Transverse colon (tissue), 4 donors: Measurements from ENCODE around the gene RMI2. TPM values are rescaled to one million over a fixed set of nuclear protein-coding genes. Genes with fewer than 3 reads are reported as not detected.

Experiments used
- DNase-seq: peaks from one replicate; pipeline ENCODE4 v3.0.0-alpha.2; 2019
- H3K27ac ChIP-seq, 4 donors: fragments of 200-600 bp; sonication (generic); 2 replicates each; pipeline ENCODE4 v1.5.1; 2016 to 2018; ENCODE audit warnings: inconsistent platforms in 4 of 4
- H3K27me3 ChIP-seq: fragments of 200-600 bp; sonication (generic); 2 replicates; pipeline ENCODE4 v1.5.1; 2017; ENCODE audit warnings: inconsistent platforms
- H3K36me3 ChIP-seq, 4 donors: fragments of 200-600 bp; sonication (generic); 2 replicates each; pipeline ENCODE4 v1.5.1; 2017 to 2019; ENCODE audit warnings: inconsistent platforms in 4 of 4
- H3K4me1 ChIP-seq, 4 donors: fragments of 200-600 bp; sonication (generic); 2 replicates each; pipeline ENCODE4 v1.5.1; 2017 to 2020; ENCODE audit warnings: inconsistent platforms in 4 of 4
- H3K4me3 ChIP-seq, 4 donors: fragments of 200-600 bp; sonication (generic); 1 replicate in 1 of 4; 2 replicates in 3 of 4; pipeline versions ENCODE4 v1.5.1 to v1.6.1; 2017 to 2019; ENCODE audit warnings: inconsistent platforms in 4 of 4
- H3K9me3 ChIP-seq, 2 donors: fragments of 200-600 bp; sonication (generic); 2 replicates each; pipeline ENCODE4 v1.5.1; 2017 to 2019; ENCODE audit warnings: inconsistent platforms in 2 of 2
- EP300 ChIP-seq: sonication (generic); formaldehyde crosslinking; IDR thresholded peaks from one replicate; pipeline ENCODE4 v1.6.1; 2017; ENCODE audit warnings: antibody characterized with exemption, low read depth
- POLR2A ChIP-seq: fragments of 450-650 bp; IDR thresholded peaks from one replicate; pipeline ENCODE4 v1.6.1; 2016; ENCODE audit warnings: antibody characterized with exemption, mild to moderate bottlenecking, moderate library complexity
- POLR2AphosphoS5 ChIP-seq, 3 donors: sonication (generic); formaldehyde crosslinking; IDR thresholded peaks; one replicate each; pipeline ENCODE4 v1.6.1; 2016; ENCODE audit warnings: antibody characterized with exemption in 3 of 3
- WGBS, 2 donors: methylation state at CpG; one replicate each; pipeline ENCODE4 v1.1.5; 2018; ENCODE audit warnings: low coverage in 1 of 2; 5-methylcytosine and 5-hydroxymethylcytosine counted together
- in situ Hi-C, 4 donors: fragments of 200-750 bp; cut with MboI; loops; one replicate each; pipeline versions ENCODE4 v1.15.0 to v1.15.1; 2017; ENCODE audit warnings: low sequenced_read_pairs in 3 of 4, low pct_ligation_motif_present in 1 of 4, low pct_unique_long_range_greater_than_20kb in 1 of 4
- intact Hi-C: fragments of 100-400 bp; cut with DNase I; formaldehyde crosslinking; loops from one replicate; pipeline ENCODE4 v1.15.1; 2023; ENCODE audit warnings: low total_unique reads
- total RNA-seq, 4 donors: library from RNA; depleted of rRNA; stranded (reverse); fragments of >200 nt; gene quantifications; one replicate each; pipeline ENCODE4 v1.1.0, GENCODE V29; 2016
- TF ChIP-seq, protein P1 (sequence below), 5 experiments: fragments of 200-600 bp in 3 of 5; fragments of 450-650 bp in 2 of 5; sonication (generic) in 3 of 5; IDR thresholded peaks; 1 replicate in 2 of 5; 2 replicates in 3 of 5; pipeline ENCODE4 v1.5.1; 2016 to 2017; ENCODE audit warnings: antibody characterized with exemption in 5 of 5, inconsistent platforms in 3 of 5, mild to moderate bottlenecking in 2 of 5, moderate library complexity in 1 of 5

Gene RMI2
- total RNA-seq, 4 donors from 2014 or later: 2.3 to 2.9 TPM; not detected in 2

DNA sequence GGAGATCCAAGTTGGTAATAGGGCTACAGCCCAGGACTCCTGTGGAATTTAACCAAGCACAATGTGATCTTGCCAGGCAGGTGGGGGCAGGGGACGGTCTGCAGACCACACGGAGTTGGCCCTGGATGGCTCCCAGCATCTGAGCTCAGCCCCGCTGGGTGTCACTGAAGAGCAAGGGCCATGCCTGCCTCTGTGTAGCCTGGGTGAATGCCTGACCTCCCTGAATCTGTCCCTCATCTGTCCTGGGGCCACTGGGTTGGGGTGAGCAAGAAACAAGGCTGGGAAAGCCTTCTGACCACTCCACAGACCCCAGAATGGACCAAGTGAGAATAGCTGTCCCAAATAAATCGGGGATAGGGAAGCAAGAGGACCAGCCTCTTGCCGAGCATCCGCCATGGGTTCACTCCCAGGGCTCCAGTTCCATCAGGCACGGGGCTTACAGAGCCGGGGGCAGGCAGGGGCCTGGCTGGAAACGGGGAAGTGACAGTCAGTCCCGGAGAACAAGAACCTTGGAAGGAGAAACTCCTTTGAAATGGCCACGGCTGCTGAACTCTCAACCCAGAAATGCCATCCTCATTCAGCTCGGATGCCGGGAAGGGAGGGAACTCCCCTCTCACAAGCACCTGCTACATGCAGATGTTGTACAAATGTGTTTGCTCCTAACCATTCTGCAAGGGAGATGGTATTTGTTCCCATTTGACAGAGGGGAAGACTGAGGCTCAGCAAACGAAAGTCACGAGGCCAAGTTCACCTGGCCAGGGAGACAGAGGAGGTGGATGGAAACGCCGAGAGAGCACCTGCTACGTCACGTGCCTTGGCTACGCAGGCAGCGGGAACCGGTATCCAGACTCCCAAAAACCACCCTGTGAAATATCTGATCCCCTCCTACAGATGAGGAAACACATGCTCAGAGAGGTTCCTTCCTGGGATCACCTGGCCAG is 50.0 kb downstream of the RMI2 start:
- no peaks in the 10 kb centered on the region for H3K27me3 ChIP-seq
- in situ Hi-C loops: loop anchor here in 3 of 4 donors (10.0 to 25.0 kb wide), 4 partner anchors 130 to 667 kb away; a partner anchor contains a TSS
- TF ChIP-seq EP300 (no peak), POLR2A (no peak), POLR2AphosphoS5 (IDR thresholded peaks at IDR 0.05) (no peak)
- TF ChIP-seq, protein P1, sequence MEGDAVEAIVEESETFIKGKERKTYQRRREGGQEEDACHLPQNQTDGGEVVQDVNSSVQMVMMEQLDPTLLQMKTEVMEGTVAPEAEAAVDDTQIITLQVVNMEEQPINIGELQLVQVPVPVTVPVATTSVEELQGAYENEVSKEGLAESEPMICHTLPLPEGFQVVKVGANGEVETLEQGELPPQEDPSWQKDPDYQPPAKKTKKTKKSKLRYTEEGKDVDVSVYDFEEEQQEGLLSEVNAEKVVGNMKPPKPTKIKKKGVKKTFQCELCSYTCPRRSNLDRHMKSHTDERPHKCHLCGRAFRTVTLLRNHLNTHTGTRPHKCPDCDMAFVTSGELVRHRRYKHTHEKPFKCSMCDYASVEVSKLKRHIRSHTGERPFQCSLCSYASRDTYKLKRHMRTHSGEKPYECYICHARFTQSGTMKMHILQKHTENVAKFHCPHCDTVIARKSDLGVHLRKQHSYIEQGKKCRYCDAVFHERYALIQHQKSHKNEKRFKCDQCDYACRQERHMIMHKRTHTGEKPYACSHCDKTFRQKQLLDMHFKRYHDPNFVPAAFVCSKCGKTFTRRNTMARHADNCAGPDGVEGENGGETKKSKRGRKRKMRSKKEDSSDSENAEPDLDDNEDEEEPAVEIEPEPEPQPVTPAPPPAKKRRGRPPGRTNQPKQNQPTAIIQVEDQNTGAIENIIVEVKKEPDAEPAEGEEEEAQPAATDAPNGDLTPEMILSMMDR (IDR thresholded peaks at IDR 0.05): no peak
- no peak overlapping the region for H3K4me3 ChIP-seq
- H3K27ac ChIP-seq: no peak overlapping the region
- WGBS, 2 donors: 60 to 74% methylated on average over 3 to 22 of the region's 22 CpGs
- no peaks in the 10 kb centered on the region for H3K4me1 ChIP-seq
- no peaks in the 10 kb centered on the region for H3K9me3 ChIP-seq
- intact Hi-C loops: loop anchor here (5.0 to 10.0 kb wide), 3 partner anchors 322 to 672 kb away; partner anchors contain the start of gene TNFRSF17
- no peaks in the 10 kb centered on the region for H3K36me3 ChIP-seq
- no peak for DNase-seq

DNA sequence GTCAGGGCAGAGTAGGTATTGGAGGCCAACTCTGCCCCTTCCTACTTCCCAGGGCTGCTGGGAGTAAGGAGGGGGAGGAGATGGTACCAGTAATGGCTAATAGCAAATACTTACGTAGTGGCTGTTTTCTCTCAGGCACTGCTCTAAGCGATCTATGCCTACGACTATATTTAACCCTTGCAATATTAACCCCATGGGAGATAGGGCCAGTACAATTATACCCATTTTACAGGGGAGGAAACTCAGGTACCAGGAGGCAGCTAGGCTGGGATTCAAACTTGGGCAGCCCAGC is 50.6 kb downstream of the RMI2 start:
- no peak overlapping the region for H3K4me3 ChIP-seq
- H3K9me3 ChIP-seq: no peaks in the 10 kb centered on the region
- intact Hi-C loops (loop anchor here (5.0 to 10.0 kb wide), 3 partner anchors 321 to 671 kb away; partner anchors contain the start of gene TNFRSF17), in situ Hi-C loops (loop anchor here in 3 of 4 donors (10.0 to 25.0 kb wide), 4 partner anchors 129 to 666 kb away; a partner anchor contains a TSS)
- no peaks in the 10 kb centered on the region for H3K4me1 ChIP-seq
- DNase-seq: no peak
- H3K27ac ChIP-seq: no peak overlapping the region
- TF ChIP-seq, protein P1 (IDR thresholded peaks at IDR 0.05): no peak
- TF ChIP-seq POLR2AphosphoS5 (IDR thresholded peaks at IDR 0.05) (no peak), POLR2A (no peak), EP300 (no peak)
- H3K36me3 ChIP-seq: no peaks in the 10 kb centered on the region
- no peaks in the 10 kb centered on the region for H3K27me3 ChIP-seq
- 14 to 50% methylated on average over 2 to 3 of the region's 3 CpGs for WGBS, 2 donors

DNA sequence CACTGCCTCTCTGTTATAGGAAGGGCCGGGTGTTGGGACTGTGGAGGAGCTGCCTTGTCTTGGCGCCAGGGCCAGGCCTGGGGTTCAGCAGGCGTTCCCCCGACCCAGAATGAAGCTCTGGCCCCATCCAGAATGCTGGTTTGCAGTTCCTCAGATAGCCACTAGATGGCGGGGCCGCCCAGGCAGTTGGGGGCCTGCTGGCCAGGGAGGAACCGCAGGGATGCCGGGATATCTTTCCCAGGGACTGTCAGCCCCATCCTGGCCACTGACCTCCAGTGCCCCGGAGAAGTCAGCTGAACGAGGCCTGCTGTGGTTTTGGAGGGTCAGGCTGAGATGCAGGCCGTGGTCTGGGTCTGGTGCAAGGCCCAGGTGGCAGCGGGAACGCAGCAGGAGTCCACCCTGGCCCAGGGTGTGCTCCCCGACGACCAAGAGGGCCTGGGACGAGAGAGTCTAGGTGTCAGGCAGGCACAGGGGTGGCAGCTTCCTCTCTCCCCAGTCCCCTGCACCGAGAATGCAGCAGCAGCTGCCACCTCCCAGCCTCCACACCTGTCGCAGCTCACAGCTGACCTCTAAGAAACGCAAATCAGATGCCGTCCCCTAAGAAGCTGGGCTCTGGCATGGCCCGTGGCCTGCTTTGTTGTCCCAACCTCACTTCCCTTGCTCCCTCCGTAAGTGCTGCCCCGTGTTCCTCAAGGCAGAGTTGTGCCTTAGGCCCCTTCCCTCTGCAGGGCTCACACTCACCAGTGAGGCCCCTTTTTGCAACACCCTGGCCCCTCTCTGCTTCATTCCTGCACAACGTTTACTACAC is 51.2 kb downstream of the RMI2 start:
- Histone ChIP-seq H3K4me1 (no peaks in the 10 kb centered on the region), H3K27me3 (no peaks in the 10 kb centered on the region), H3K27ac (no peak overlapping the region), H3K36me3 (no peaks in the 10 kb centered on the region), H3K9me3 (no peaks in the 10 kb centered on the region), H3K4me3 (no peak overlapping the region)
- in situ Hi-C loops (loop anchor here in 3 of 4 donors (10.0 to 25.0 kb wide), 4 partner anchors 128 to 666 kb away; a partner anchor contains a TSS), intact Hi-C loops (loop anchor here (5.0 to 10.0 kb wide), 3 partner anchors 321 to 671 kb away; partner anchors contain the start of gene TNFRSF17)
- 17 to 39% methylated on average over 1 to 24 of the region's 24 CpGs for WGBS, 2 donors
- TF ChIP-seq, protein P1 (IDR thresholded peaks at IDR 0.05): peak; percentile 96 to 99 (median 99)
- no peak for TF ChIP-seq EP300
- DNase-seq: peak; percentile 68

DNA sequence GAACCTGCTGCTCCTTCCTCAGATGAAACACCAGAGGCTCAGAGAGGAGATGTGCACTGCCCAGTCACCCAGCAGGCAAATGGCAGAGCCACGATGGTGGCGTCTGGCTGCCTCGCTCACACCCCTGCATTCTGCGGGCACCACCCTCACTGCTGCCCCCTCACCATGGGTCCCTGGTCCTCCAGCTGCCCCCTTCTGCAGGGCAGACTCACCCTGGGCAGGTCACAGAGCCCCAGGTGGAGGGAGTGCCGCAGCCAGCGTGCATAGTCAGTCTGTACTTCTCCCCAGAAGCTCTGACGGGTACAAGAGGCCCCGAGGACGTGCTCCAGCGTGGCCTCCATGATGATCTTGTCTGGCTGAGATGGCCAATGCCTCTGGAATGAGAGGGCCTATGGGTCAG is 52.9 kb downstream of the RMI2 start:
- WGBS, 2 donors: 88% methylated on average over 7 of the region's 10 CpGs; no CpG with 5 or more reads in 1 of the 2 donors
- DNase-seq: no peak
- intact Hi-C loops (loop anchor here (5.0 to 10.0 kb wide), 3 partner anchors 319 to 669 kb away; partner anchors contain the start of gene TNFRSF17), in situ Hi-C loops (loop anchor here in 3 of 4 donors (10.0 to 25.0 kb wide), 4 partner anchors 127 to 664 kb away; a partner anchor contains a TSS)
- Histone ChIP-seq H3K4me3 (no peak overlapping the region), H3K9me3 (no peaks in the 10 kb centered on the region), H3K27ac (no peak overlapping the region), H3K4me1 (no peaks in the 10 kb centered on the region), H3K27me3 (no peaks in the 10 kb centered on the region), H3K36me3 (no peaks in the 10 kb centered on the region)
- TF ChIP-seq POLR2A (no peak), EP300 (no peak), POLR2AphosphoS5 (IDR thresholded peaks at IDR 0.05) (no peak)
- TF ChIP-seq, protein P1 (IDR thresholded peaks at IDR 0.05): no peak
